Hepatocyte (in vitro differentiated cells): ENCODE results near the gene NBAS.

ENCODE experiments used
- CTCF ChIP-seq: fragments of 200-600 bp; sonication (generic); IDR thresholded peaks from 2 replicates; pipeline ENCODE4 v1.5.1; 2016; ENCODE audit warnings: antibody characterized with exemption, mild to moderate bottlenecking; ENCODE audit not compliant: poor library complexity
- EZH2 ChIP-seq: fragments of 200-600 bp; sonication (generic); IDR thresholded peaks from 2 replicates; pipeline ENCODE4 v1.6.1; 2016; ENCODE audit warnings: antibody characterized with exemption, mild to moderate bottlenecking, borderline replicate concordance
- EZH2phosphoT487 ChIP-seq: fragments of 200-600 bp; sonication (generic); IDR thresholded peaks from one replicate; pipeline ENCODE4 v1.6.1; 2018; ENCODE audit warnings: antibody characterized with exemption, mild to moderate bottlenecking, low read depth, moderate library complexity; ENCODE audit not compliant: unreplicated experiment, severe bottlenecking

DNA sequence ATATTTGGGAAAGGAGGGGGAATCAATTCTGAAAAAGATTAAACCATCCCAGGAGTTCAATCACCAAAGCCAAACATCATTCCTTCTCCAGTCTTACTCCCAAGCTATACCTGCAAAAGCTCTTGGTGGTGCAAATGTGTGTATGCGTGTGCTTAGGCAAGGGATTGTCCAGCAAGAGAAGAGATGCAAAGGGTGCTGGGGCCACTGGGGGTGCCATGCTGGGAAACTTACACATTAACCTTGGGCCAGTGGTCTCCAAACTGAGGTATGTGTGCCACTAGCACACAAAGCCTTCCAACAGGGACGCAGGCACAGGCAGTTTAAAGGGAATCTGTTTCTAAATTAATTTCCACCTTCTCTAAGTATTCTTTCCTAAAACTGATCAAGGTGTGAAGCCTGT, 307.9 kb downstream of the NBAS start:
- TF ChIP-seq CTCF, result no peak
- no peak for TF ChIP-seq EZH2
- TF ChIP-seq EZH2phosphoT487, result no peak
